Measurements from ENCODE around the gene DLGAP1.

The DLGAP1 gene

DNA sequence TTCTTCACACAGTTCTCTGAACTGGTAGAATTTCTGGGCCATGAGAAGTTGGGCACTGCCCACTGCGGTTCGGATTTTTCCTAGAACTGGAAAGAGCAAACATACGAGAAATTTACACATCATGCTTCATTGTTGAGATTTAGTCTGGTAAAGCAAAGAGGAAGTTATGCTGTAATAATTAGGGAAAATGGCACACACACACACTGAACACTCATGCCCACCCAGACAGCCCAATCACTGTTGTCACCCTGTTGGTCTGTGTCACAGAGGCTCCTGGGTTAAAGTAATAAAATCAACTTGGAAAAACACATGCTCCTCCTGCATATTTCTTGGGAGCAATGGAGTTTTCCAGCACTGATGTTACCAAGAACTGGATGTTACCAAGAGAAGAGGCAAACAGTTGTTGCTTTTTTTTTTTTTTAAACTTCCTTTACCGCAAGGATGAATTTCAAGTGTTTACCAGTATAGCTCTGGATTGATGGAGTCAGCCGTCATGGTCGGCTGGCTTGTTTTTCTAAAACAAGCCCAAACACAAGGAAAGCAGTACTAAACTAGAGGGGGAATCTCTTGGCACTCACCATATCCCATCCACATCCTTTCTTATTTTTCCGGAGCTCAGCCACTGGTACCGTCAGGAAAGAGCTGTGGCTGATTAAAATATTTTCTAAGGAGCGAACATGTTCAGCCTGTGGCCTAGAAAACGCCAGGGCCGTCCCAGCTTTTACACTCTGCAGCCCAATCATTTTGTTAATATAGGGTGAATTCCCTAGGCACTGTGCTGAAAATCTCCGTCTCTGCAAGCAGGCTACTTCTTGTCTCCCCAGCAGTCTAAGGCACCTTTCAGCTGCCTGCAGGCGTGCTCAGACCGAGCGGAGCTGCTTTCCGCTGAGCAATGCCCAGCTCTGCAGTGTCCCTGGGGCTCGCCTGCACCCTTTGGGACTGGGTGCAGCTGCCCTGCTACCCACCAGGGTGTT lies 946.2 kb downstream of the DLGAP1 start:
- Mint-ChIP-seq H3K4me3 (no peak overlapping the region), H3K36me3 (ENCODE audit: low read depth) (no peaks in the 10 kb centered on the region), H3K4me1 (ENCODE audit: low read depth) (no peaks in the 10 kb centered on the region), H3K9me3 (no peaks in the 10 kb centered on the region), H3K27ac (no peak overlapping the region), H3K27me3 (peaks cover 3% of the 10 kb centered on the region)
- intact Hi-C loops (cut with micrococcal nuclease): no loop called here

DNA sequence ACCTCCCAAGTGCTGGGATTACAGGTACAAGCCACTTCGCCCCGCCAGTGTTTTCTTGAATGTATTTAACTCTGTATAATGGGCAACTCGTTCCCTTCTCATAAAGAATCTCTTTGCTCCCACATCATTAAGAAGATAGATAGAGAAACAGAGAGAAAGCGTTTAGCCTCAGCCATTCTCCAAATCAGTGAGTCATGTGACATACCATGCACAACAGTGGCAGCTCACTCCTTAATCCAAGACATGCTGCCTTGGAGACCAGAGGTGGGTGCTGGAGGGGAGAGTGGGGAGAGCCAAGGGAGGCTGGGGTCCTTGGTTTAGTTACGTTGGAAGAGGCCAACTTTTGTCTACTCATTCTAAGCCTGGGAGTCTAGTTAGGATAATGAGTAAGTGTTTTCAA lies 950.5 kb downstream of the DLGAP1 start:
- intact Hi-C loops (cut with micrococcal nuclease): no loop called here
- H3K9me3 Mint-ChIP-seq: no peaks in the 10 kb centered on the region
- H3K36me3 Mint-ChIP-seq (ENCODE audit: low read depth): no peaks in the 10 kb centered on the region
- no peak overlapping the region for H3K27ac Mint-ChIP-seq
- peaks cover 17% of the 10 kb centered on the region for H3K27me3 Mint-ChIP-seq
- peaks cover 3% of the 10 kb centered on the region for H3K4me1 Mint-ChIP-seq (ENCODE audit: low read depth)
- no peak overlapping the region for H3K4me3 Mint-ChIP-seq

DNA sequence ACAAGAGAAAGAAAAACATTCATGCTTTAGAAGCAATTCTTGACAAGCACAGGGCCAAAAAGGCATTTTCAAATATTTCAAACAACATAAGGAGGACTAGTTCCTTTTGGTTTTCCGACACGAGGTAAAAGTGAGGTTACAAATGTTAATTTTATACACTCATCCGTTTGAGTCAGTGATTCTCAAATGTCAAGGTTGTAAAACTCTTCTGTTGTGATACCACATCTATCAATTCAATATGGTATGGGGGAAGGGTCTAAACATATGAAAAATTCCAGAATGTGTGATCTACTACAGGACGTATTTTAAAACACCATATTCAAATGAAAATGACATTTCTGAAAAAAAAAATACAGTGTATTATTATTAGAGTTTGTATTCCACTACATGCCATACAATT lies 952.5 kb downstream of the DLGAP1 start:
- H3K27me3 Mint-ChIP-seq: peaks cover 36% of the 10 kb centered on the region
- no peak overlapping the region for H3K27ac Mint-ChIP-seq
- H3K4me3 Mint-ChIP-seq: no peak overlapping the region
- no peaks in the 10 kb centered on the region for H3K36me3 Mint-ChIP-seq (ENCODE audit: low read depth)
- no peaks in the 10 kb centered on the region for H3K9me3 Mint-ChIP-seq
- intact Hi-C loops (cut with micrococcal nuclease): no loop called here
- peaks cover 15% of the 10 kb centered on the region for H3K4me1 Mint-ChIP-seq (ENCODE audit: low read depth)

DNA sequence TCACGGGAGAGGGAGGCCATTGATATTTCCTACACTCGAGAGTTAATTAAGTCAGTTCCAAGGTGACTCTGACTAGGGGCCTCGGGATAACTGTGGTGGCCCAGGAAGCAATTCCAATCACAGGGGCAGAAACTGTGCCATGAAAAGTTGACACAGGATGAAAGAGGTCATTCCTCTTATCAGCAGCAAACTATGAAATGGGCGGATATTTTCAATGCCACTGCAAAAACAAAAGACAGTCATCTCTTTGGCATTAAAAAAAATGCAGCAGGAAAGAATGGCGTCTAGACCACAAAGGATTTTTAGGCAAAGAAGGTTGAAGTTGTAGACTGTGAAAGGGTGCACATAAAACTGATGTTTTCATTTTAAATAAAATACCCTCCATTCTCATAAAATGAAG lies 955.1 kb downstream of the DLGAP1 start:
- intact Hi-C loops (cut with micrococcal nuclease): no loop called here
- no peak overlapping the region for H3K4me3 Mint-ChIP-seq
- no peaks in the 10 kb centered on the region for H3K9me3 Mint-ChIP-seq
- H3K27ac Mint-ChIP-seq: no peak overlapping the region
- H3K36me3 Mint-ChIP-seq (ENCODE audit: low read depth): no peaks in the 10 kb centered on the region
- peaks cover 34% of the 10 kb centered on the region for H3K27me3 Mint-ChIP-seq
- peaks cover 15% of the 10 kb centered on the region for H3K4me1 Mint-ChIP-seq (ENCODE audit: low read depth)

DNA sequence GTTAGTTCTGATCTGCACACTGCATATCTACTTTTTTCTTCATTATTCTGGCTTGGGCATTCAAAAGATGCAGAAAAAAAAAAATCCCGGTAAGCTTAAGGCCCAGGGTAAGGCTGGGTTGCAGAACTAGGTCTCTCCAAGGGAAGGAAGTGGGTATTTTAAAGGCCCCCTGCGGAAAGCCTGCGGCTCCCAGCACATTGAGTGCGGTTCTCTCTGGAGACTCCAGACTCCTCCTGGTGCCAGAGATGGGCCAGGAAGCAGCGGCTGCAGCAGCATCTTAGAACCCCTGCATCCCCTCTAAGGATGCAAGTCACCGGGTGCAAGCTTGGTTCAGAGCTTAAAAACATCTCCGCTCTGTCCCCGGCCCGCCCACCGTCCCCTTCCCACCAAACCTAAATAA lies 955.6 kb downstream of the DLGAP1 start:
- peak overlapping the region; percentile 67 for H3K4me3 Mint-ChIP-seq
- no peaks in the 10 kb centered on the region for H3K36me3 Mint-ChIP-seq (ENCODE audit: low read depth)
- H3K27me3 Mint-ChIP-seq: peaks cover 34% of the 10 kb centered on the region
- H3K4me1 Mint-ChIP-seq (ENCODE audit: low read depth): peaks cover 15% of the 10 kb centered on the region
- no peaks in the 10 kb centered on the region for H3K9me3 Mint-ChIP-seq
- intact Hi-C loops (cut with micrococcal nuclease): no loop called here
- H3K27ac Mint-ChIP-seq: no peak overlapping the region

DNA sequence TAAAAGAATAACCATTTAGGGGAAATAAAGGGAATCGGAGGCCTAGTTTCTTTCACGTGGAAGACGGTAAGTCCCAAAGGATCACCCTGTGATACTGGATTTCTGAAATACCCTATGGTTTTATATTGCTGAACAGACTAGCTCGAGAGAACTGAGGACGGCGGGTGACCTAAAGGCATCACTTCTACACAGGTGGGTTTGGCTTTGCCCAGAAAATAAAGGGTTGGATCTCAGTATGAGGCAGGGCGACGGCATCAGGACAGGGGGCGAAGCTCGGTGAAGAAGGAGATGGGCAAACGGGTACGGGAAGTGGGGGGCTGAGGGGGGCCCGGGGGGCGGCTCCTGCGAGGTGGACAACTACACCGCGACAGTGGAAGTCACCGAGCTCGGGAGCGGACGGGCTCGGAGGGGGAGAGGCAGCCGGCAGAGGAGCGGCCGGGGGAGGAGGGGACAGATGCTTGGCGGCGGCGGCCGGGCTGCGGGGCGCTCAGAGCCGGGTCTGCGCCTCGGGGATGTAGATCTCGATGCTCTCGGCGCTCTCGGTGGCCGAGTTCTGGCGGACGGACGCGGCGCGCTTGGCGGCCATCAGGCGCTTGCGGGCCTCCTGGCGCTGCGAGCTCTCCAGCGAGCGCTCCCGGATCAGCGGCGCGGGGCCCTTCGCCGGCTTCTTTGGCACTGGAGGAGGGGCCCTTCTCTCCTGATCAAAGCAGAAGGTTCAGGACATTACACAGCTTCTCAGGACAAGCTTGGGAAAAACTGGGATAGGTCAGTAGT lies 956.2 kb downstream of the DLGAP1 start:
- H3K27me3 Mint-ChIP-seq: peaks cover 34% of the 10 kb centered on the region
- H3K9me3 Mint-ChIP-seq: no peaks in the 10 kb centered on the region
- no peaks in the 10 kb centered on the region for H3K36me3 Mint-ChIP-seq (ENCODE audit: low read depth)
- peak overlapping the region; percentile 67 for H3K4me3 Mint-ChIP-seq
- H3K27ac Mint-ChIP-seq: no peak overlapping the region
- intact Hi-C loops (cut with micrococcal nuclease): no loop called here
- peaks cover 19% of the 10 kb centered on the region for H3K4me1 Mint-ChIP-seq (ENCODE audit: low read depth)

DNA sequence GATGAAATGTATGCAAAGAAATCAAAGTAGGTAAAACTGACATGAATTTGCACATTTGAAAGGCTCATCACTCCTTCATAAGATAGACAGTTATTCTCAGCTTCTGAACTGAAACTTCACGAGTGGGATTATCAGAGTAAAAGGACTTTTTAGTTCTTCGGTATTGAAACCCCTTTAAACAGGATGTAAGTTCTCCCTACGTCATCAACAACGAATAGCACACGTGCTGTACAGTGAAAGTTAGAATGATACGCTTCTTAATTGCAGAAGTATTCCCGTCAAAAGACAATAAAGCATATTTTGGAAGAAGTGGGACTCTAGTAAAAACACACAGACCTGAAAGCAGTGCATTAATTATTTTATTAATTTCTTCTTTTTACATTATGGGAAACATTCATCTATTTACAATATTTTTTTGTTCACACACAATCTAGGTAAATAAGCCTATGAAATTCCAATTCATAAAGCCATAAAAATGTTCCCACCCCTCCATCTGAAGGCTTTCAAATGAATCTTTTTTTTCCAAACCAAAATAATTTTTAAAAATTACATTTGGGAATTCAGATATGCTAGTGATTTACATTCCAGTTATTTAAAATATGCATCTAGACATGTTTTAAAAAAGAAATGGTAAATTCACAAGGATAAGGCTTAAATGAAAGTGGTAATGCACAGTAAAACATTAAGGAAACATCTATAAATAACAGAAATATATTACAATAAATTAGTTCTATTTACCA lies 959.2 kb downstream of the DLGAP1 start:
- no peak overlapping the region for H3K27ac Mint-ChIP-seq
- H3K4me3 Mint-ChIP-seq: no peak overlapping the region
- no peaks in the 10 kb centered on the region for H3K9me3 Mint-ChIP-seq
- intact Hi-C loops (cut with micrococcal nuclease): no loop called here
- peaks cover 27% of the 10 kb centered on the region for H3K4me1 Mint-ChIP-seq (ENCODE audit: low read depth)
- H3K27me3 Mint-ChIP-seq: peaks cover 30% of the 10 kb centered on the region
- no peaks in the 10 kb centered on the region for H3K36me3 Mint-ChIP-seq (ENCODE audit: low read depth)

DNA sequence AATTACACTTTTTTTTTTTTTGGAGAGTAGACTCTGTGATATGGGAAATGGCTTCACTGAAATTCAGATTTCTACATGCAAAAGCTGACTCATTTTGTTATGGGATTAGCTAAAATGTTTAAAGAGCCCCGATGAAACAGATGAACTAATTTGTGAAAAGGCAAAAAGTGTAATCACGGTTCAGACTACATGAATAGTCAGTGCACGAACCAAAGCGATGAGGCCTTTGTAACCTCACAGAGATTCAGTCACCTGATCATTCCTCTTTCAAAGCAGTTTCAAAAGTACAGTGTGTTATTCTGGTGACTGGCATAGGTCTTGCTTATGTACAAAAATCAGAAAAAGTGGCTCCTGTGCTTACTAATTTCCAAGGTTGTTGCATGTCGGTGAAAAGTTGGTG lies 960.5 kb downstream of the DLGAP1 start:
- no peak overlapping the region for H3K4me3 Mint-ChIP-seq
- intact Hi-C loops (cut with micrococcal nuclease): no loop called here
- peaks cover 21% of the 10 kb centered on the region for H3K27me3 Mint-ChIP-seq
- H3K27ac Mint-ChIP-seq: no peak overlapping the region
- no peaks in the 10 kb centered on the region for H3K9me3 Mint-ChIP-seq
- H3K36me3 Mint-ChIP-seq (ENCODE audit: low read depth): no peaks in the 10 kb centered on the region
- H3K4me1 Mint-ChIP-seq (ENCODE audit: low read depth): peaks cover 30% of the 10 kb centered on the region

DNA sequence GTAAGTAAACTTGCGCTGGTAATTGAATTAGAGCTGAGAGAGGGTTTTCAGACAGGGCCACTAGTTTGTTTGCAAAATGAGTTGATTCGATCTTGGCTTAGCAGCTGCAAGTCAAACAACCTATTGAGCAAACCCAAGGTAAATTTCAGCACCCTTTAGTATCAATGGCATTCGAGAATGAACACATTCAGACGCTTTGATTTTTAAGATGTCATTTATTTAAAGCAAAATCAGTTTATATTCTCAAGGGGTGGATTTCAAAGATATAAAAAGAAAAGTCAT lies 960.9 kb downstream of the DLGAP1 start:
- H3K4me1 Mint-ChIP-seq (ENCODE audit: low read depth): peaks cover 27% of the 10 kb centered on the region
- H3K27ac Mint-ChIP-seq: peak overlapping the region; percentile 71
- H3K4me3 Mint-ChIP-seq: no peak overlapping the region
- intact Hi-C loops (cut with micrococcal nuclease): no loop called here
- H3K27me3 Mint-ChIP-seq: peaks cover 17% of the 10 kb centered on the region
- no peaks in the 10 kb centered on the region for H3K9me3 Mint-ChIP-seq
- no peaks in the 10 kb centered on the region for H3K36me3 Mint-ChIP-seq (ENCODE audit: low read depth)

DNA sequence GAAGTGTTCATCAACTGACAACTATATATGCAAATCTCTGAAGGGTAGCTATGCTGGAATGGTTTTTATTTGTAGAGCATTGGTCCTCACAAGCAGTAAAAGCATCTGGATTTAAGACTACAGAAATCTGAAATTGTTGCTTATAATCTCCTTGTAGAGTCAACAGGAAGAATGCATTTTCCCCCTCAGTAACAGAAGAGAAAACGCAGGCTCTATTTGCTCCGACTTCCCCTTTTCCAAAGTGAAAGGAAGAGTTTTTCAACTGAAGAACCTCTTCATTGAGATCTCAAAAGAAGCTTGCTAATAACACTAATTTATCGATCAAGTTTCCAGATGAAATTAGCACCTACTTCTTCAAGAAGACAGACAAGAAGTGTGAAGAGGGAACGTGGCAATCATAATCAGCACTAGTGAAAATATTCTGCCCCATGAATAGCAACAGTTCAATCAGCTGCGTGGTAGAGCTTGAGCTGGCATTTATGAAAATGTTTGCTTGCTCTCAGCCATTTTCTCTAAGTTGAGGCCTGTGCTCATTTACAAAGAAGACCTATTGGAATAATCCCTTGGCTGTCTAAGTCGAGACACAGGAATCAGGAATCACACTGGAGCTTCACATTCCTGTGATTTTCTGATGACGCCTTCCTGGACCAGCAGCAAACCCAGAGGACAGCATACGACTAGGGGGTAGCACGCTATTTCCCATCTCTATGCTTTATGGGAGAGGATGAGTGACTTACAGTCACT lies 961.4 kb downstream of the DLGAP1 start:
- no peaks in the 10 kb centered on the region for H3K36me3 Mint-ChIP-seq (ENCODE audit: low read depth)
- H3K27ac Mint-ChIP-seq: peak overlapping the region; percentile 71
- H3K9me3 Mint-ChIP-seq: no peaks in the 10 kb centered on the region
- intact Hi-C loops (cut with micrococcal nuclease): no loop called here
- H3K4me3 Mint-ChIP-seq: peak overlapping the region; percentile 44
- H3K4me1 Mint-ChIP-seq (ENCODE audit: low read depth): peaks cover 22% of the 10 kb centered on the region
- H3K27me3 Mint-ChIP-seq: peaks cover 12% of the 10 kb centered on the region

DNA sequence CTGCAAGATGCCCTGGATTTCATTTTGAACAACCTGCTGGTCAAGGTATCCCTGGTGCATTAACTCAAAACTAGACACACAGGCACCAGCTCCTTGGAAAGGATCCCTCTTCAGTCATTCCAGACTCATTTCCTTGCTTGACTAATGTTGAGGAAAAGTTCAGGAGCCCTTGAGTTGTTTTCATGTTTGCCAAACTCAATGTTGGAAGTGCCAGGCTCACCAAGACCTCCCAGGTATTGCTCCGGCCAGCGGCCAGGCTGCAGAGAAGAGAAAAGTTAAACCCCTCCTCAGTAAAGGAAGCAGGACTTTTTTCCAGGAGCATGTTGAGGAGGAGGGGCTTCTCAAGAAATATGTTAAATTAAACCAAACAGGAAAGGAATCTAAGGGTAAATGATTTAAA lies 962.4 kb downstream of the DLGAP1 start:
- H3K4me3 Mint-ChIP-seq: no peak overlapping the region

DNA sequence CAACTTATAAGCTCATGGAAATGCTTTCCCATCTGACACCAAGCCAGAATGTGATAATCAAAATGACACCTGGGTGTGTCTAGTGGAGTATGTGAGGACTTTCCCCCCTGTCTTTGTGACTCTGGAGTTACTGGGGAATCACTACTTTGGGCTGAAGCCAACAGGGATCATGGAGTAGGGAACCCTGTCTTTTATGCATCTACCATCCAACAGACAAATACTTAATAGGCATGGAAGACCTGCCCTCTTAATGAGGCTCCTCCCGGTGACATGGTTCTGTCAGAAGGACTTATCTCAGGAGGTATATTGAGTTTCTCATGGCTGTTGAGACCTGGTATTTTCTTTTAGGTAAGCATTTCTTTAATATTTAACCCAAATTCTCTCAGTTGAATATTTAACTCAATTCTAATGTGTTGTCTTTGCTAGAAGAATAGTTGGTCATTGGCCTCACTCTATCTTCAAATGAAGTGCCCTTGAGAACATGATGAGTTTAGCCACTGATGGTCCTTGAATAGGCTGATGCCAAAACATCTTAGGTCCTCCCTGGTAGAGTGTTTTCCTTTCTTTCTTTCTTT lies 963.0 kb downstream of the DLGAP1 start:
- Mint-ChIP-seq H3K4me3 (no peak overlapping the region), H3K9me3 (no peaks in the 10 kb centered on the region), H3K27me3 (peaks cover 2% of the 10 kb centered on the region), H3K36me3 (ENCODE audit: low read depth) (no peaks in the 10 kb centered on the region), H3K4me1 (ENCODE audit: low read depth) (peaks cover 20% of the 10 kb centered on the region), H3K27ac (no peak overlapping the region)
- intact Hi-C loops (cut with micrococcal nuclease): no loop called here

More for the DNA sequence above, 962.4 kb downstream of the DLGAP1 start:
- Mint-ChIP-seq H3K27me3 (peaks cover 3% of the 10 kb centered on the region), H3K4me1 (ENCODE audit: low read depth) (peaks cover 20% of the 10 kb centered on the region), H3K36me3 (ENCODE audit: low read depth) (no peaks in the 10 kb centered on the region), H3K9me3 (no peaks in the 10 kb centered on the region), H3K27ac (no peak overlapping the region)
- intact Hi-C loops (cut with micrococcal nuclease): no loop called here

DNA sequence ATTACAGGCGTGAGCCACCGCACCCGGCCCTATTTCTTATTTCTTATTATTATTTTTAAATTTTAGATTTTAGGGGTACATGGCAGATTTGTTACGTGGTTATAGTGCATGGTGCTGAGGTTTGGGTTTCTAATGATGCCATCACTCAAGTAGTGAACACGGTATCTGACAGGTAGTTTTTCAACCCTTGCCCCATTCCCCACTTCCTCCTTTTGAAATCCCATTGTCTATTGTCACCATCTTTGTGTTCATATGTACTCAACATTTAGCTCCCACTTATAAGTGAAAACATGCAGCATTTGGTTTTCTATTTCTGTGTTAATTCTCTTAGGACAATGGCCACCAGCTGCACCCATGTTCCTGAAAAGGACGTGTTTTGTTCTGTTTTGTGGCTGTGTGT lies 965.6 kb downstream of the DLGAP1 start:
- no peaks in the 10 kb centered on the region for H3K36me3 Mint-ChIP-seq (ENCODE audit: low read depth)
- H3K4me1 Mint-ChIP-seq (ENCODE audit: low read depth): peaks cover 25% of the 10 kb centered on the region
- no peak overlapping the region for H3K4me3 Mint-ChIP-seq
- H3K27me3 Mint-ChIP-seq: peaks cover 2% of the 10 kb centered on the region
- H3K9me3 Mint-ChIP-seq: no peaks in the 10 kb centered on the region
- intact Hi-C loops (cut with micrococcal nuclease): no loop called here
- H3K27ac Mint-ChIP-seq: no peak overlapping the region

Measured in dendritic cell treated with granulocyte-macrophage colony-stimulating factor and Interleukin-4, amounts not matched to agents 40 ng/mL and 50 ng/mL, for 4 days (primary cell).